H9 (cell line): ENCODE data around the gene SIPA1L2. TPM values are rescaled to one million over a fixed set of nuclear protein-coding genes. Genes with fewer than 3 reads are reported as not detected.
A peak's percentile ranks its signal among the peaks of the same experiment; 100 is the strongest.

ENCODE experiments used
- DNase-seq: peaks from one replicate; pipeline ENCODE4 v3.0.0-alpha.2; 2017
- H2AFZ ChIP-seq: one replicate; pipeline ENCODE4 v1.6.1; 2013; ENCODE audit warnings: mild to moderate bottlenecking, low read length, control low read depth, moderate library complexity
- H2AK5ac ChIP-seq: 2 replicates; pipeline ENCODE4 v1.6.1; 2013; ENCODE audit warnings: low read length, control low read depth, mixed read lengths; ENCODE audit not compliant: insufficient read length
- H2BK120ac ChIP-seq: one replicate; pipeline ENCODE4 v1.6.1; 2013; ENCODE audit warnings: low read depth, mild to moderate bottlenecking, low read length, control low read depth, inconsistent platforms; ENCODE audit not compliant: poor library complexity, severe bottlenecking
- H2BK12ac ChIP-seq: 2 replicates; pipeline ENCODE4 v1.6.1; 2013; ENCODE audit warnings: low read length, control low read depth, mixed read lengths, low read depth; ENCODE audit not compliant: insufficient read length
- H2BK15ac ChIP-seq: 2 replicates; pipeline ENCODE4 v1.6.1; 2013; ENCODE audit warnings: low read depth, low read length, control low read depth
- H2BK20ac ChIP-seq: one replicate; pipeline ENCODE4 v1.6.1; 2013; ENCODE audit warnings: low read depth, mild to moderate bottlenecking, low read length, control low read depth, inconsistent platforms; ENCODE audit not compliant: poor library complexity, severe bottlenecking
- H2BK5ac ChIP-seq: 2 replicates; pipeline ENCODE4 v1.6.1; 2013; ENCODE audit warnings: low read length, control low read depth, mixed read lengths; ENCODE audit not compliant: insufficient read length
- H3K14ac ChIP-seq: 2 replicates; pipeline ENCODE4 v1.6.1; 2013; ENCODE audit warnings: low read length, control low read depth; ENCODE audit not compliant: insufficient read depth
- H3K18ac ChIP-seq: 2 replicates; pipeline ENCODE4 v1.6.1; 2013; ENCODE audit warnings: low read depth, mild to moderate bottlenecking, mixed read lengths, low read length, control low read depth; ENCODE audit not compliant: insufficient read length
- H3K23ac ChIP-seq: 2 replicates; pipeline ENCODE4 v1.6.1; 2013; ENCODE audit warnings: low read length, control low read depth, mixed read lengths, low read depth; ENCODE audit not compliant: insufficient read length
- H3K23me2 ChIP-seq: 2 replicates; pipeline ENCODE4 v1.6.1; 2013; ENCODE audit warnings: low read depth, mild to moderate bottlenecking, mixed read lengths, low read length, control low read depth; ENCODE audit not compliant: insufficient read length, poor library complexity, severe bottlenecking
- H3K27ac ChIP-seq: 2 replicates; pipeline ENCODE4 v1.5.1; 2013; ENCODE audit warnings: low read length, control low read depth, mixed read lengths, low read depth; ENCODE audit not compliant: insufficient read length
- H3K27me3 ChIP-seq: 2 replicates; pipeline ENCODE4 v1.6.1; 2013; ENCODE audit warnings: low read length, control low read depth, inconsistent platforms; ENCODE audit not compliant: insufficient read depth
- H3K4ac ChIP-seq: 2 replicates; pipeline ENCODE4 v1.6.1; 2013; ENCODE audit warnings: low read depth, mild to moderate bottlenecking, control low read depth, inconsistent platforms, low read length, moderate library complexity
- H3K4me1 ChIP-seq: 2 replicates; pipeline ENCODE4 v1.6.1; 2013; ENCODE audit warnings: low read length, control low read depth, inconsistent platforms; ENCODE audit not compliant: insufficient read depth
- H3K4me2 ChIP-seq: 2 replicates; pipeline ENCODE4 v1.6.1; 2013; ENCODE audit warnings: low read length, control low read depth, mixed read lengths; ENCODE audit not compliant: insufficient read length, insufficient read depth
- H3K56ac ChIP-seq: 2 replicates; pipeline ENCODE4 v1.6.1; 2013; ENCODE audit warnings: low read depth, mild to moderate bottlenecking, mixed read lengths, low read length, control low read depth; ENCODE audit not compliant: insufficient read length
- H3K79me1 ChIP-seq: 2 replicates; pipeline ENCODE4 v1.6.1; 2013; ENCODE audit warnings: low read depth, mild to moderate bottlenecking, moderate library complexity, low read length, control low read depth, inconsistent platforms; ENCODE audit not compliant: insufficient read depth, poor library complexity, severe bottlenecking
- H3K79me2 ChIP-seq: 2 replicates; pipeline ENCODE4 v1.6.1; 2013; ENCODE audit warnings: low read length, control low read depth, inconsistent platforms; ENCODE audit not compliant: insufficient read depth
- H3K9ac ChIP-seq: 2 replicates; pipeline ENCODE4 v1.6.1; 2013; ENCODE audit warnings: low read length, control low read depth, mixed read lengths; ENCODE audit not compliant: insufficient read length; ENCODE audit errors: extremely low read depth
- H3K9me3 ChIP-seq: one replicate; pipeline ENCODE4 v1.6.1; 2013; ENCODE audit warnings: low read depth, low read length, inconsistent platforms; ENCODE audit not compliant: control insufficient read depth
- H3T11ph ChIP-seq: one replicate; pipeline ENCODE4 v1.6.1; 2013; ENCODE audit warnings: mild to moderate bottlenecking, low read length, control low read depth, inconsistent platforms
- H4K20me1 ChIP-seq: one replicate; pipeline ENCODE4 v1.6.1; 2013; ENCODE audit not compliant: control insufficient read depth, insufficient read length, insufficient read depth
- H4K5ac ChIP-seq: 2 replicates; pipeline ENCODE4 v1.6.1; 2013; ENCODE audit warnings: low read depth, mild to moderate bottlenecking, mixed read lengths, low read length, control low read depth; ENCODE audit not compliant: insufficient read length
- H4K8ac ChIP-seq: replicated peaks from 2 replicates; pipeline ENCODE4 v1.6.1; 2013; ENCODE audit warnings: low read length, control low read depth, mixed read lengths, low read depth; ENCODE audit not compliant: insufficient read length
- H4K91ac ChIP-seq: 2 replicates; pipeline ENCODE4 v1.6.1; 2013; ENCODE audit warnings: low read depth, mild to moderate bottlenecking, moderate library complexity, mixed read lengths, low read length, control low read depth; ENCODE audit not compliant: insufficient read length
- H3K27ac Mint-ChIP-seq, 3 experiments: 2 replicates in 2 of 3; 3 replicates in 1 of 3; pipeline ENCODE4 v1.8.0; 2020 to 2021; ENCODE audit warnings: mixed read lengths in 3 of 3, mild to moderate bottlenecking in 1 of 3, moderate library complexity in 1 of 3
- H3K27me3 Mint-ChIP-seq: 2 replicates; pipeline ENCODE4 v1.8.0; 2021; ENCODE audit warnings: low read depth, mild to moderate bottlenecking, moderate library complexity, mixed read lengths
- H3K36me3 Mint-ChIP-seq, 3 experiments: 2 replicates in 2 of 3; 3 replicates in 1 of 3; pipeline ENCODE4 v1.8.0; 2020 to 2021; ENCODE audit warnings: low read depth in 3 of 3, mixed read lengths in 3 of 3; ENCODE audit not compliant: insufficient read depth in 1 of 3
- H3K4me1 Mint-ChIP-seq, 2 experiments: 2 replicates each; pipeline ENCODE4 v1.8.0; 2020; ENCODE audit warnings: mixed read lengths in 2 of 2
- H3K4me3 Mint-ChIP-seq, 2 experiments: 2 replicates in 1 of 2; 3 replicates in 1 of 2; pipeline ENCODE4 v1.8.0; 2020 to 2021; ENCODE audit warnings: mild to moderate bottlenecking in 2 of 2, mixed read lengths in 2 of 2, moderate library complexity in 1 of 2
- H3K9me3 Mint-ChIP-seq, 2 experiments: 2 replicates in 1 of 2; 3 replicates in 1 of 2; pipeline ENCODE4 v1.8.0; 2020; ENCODE audit warnings: mild to moderate bottlenecking in 2 of 2, mixed read lengths in 2 of 2, moderate library complexity in 1 of 2
- WGBS: extraction: QIAGEN DNeasy Blood & Tissue Kit; methylation state at CpG from one replicate; pipeline ENCODE4 v1.1.7; 2013; ENCODE audit warnings: missing lambda C conversion rate, low lambda C conversion rate, mixed read lengths; ENCODE audit not compliant: insufficient read length; ENCODE audit errors: extremely low coverage; 5-methylcytosine and 5-hydroxymethylcytosine counted together
- total RNA-seq: library from RNA; stranded (reverse); gene quantifications from 2 replicates; pipeline ENCODE4 v1.2.1, GENCODE V29; 2021
- TF ChIP-seq, protein P1 (sequence below): fragments of 200-600 bp; sonication (generic); conservative IDR thresholded peaks from 3 replicates; pipeline ENCODE4 v1.8.0; 2021; ENCODE audit warnings: antibody characterized with exemption, mild to moderate bottlenecking

Gene SIPA1L2
- total RNA-seq, 1 experiment from 2014 or later: 5.2 TPM

DNA sequence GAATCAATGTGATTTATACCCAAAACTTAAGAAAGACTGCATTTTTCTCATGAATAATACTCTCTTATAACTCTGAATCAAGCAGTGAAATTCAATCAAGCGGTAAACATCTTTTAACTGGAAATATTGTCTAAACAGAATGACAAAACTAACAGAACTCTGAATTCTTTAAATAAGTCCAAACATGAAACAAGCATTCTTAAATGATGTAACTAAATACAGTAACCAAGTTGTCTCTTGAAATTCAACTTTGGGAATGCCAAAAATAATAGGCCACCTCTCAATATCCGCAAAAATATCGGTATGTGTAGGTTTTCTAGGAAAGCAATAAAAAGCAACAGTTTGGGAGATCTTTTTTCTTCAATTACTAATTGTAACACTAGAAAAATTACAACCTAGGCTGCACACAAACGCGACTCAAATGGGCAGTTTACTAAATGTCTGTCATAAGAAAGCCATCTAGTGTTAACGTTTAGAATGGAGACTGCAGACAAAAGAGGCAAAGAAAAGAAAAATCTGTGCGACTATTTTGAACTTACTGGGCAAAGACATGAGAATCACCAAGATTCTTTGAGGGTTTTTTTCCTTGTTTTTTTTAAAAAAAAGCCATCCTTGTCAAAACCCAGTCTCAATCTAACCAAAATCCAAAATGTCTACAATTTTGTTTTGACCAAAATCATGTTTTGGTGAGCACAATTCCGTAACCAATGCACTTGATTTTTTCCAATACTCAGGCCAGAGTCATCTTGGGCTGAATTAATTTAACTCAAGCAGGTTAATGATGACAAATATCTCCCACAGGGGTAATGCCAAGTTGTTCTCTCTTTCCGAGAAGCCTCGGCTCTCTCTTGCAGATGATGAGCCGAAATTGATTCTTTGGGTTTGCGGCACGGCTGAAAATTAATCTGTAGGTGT lies 1.3 kb downstream of the SIPA1L2 start:
- Mint-ChIP-seq H3K27ac (peak overlapping the region in 1 of 3 experiments; percentile 37; a peak in 1 of 7 replicates), H3K9me3 (no peaks in the 10 kb centered on the region), H3K36me3 (no peaks in the 10 kb centered on the region; a peak in 1 of 7 replicates), H3K27me3 (peaks cover 49% of the 10 kb centered on the region), H3K4me1 (peaks cover 48% of the 10 kb centered on the region in 2 experiments), H3K4me3 (peak overlapping the region; percentile 82 to 93)
- Histone ChIP-seq H3K27me3 (peaks cover 13% of the 10 kb centered on the region; the same call in 1 of the 2 replicates), H3K9ac (no peak overlapping the region), H2BK12ac (no peak overlapping the region), H3K79me2 (no peaks in the 10 kb centered on the region), H4K8ac (no peak overlapping the region), H2BK20ac (no peak overlapping the region), H3K4ac (no peak overlapping the region), H3K23ac (no peak overlapping the region), H3K23me2 (peaks cover 3% of the 10 kb centered on the region), H3K4me1 (peaks cover 4% of the 10 kb centered on the region; the same call in 1 of the 2 replicates), H3K27ac (no peak overlapping the region), H3K14ac (no peak overlapping the region), H2AFZ (no peak overlapping the region), H2BK120ac (no peak overlapping the region), H2BK15ac (no peak overlapping the region), H3K18ac (no peak overlapping the region), H3K4me2 (peak overlapping the region; percentile 76), H3K9me3 (no peaks in the 10 kb centered on the region), H2AK5ac (no peak overlapping the region), H3K56ac (no peak overlapping the region), H4K5ac (no peak overlapping the region), H3T11ph (no peak overlapping the region), H2BK5ac (no peak overlapping the region), H3K79me1 (no peaks in the 10 kb centered on the region), H4K20me1 (no peaks in the 10 kb centered on the region), H4K91ac (no peak overlapping the region)
- WGBS: no CpG with 5 or more reads among the region's 13 CpGs
- TF ChIP-seq, protein P1, sequence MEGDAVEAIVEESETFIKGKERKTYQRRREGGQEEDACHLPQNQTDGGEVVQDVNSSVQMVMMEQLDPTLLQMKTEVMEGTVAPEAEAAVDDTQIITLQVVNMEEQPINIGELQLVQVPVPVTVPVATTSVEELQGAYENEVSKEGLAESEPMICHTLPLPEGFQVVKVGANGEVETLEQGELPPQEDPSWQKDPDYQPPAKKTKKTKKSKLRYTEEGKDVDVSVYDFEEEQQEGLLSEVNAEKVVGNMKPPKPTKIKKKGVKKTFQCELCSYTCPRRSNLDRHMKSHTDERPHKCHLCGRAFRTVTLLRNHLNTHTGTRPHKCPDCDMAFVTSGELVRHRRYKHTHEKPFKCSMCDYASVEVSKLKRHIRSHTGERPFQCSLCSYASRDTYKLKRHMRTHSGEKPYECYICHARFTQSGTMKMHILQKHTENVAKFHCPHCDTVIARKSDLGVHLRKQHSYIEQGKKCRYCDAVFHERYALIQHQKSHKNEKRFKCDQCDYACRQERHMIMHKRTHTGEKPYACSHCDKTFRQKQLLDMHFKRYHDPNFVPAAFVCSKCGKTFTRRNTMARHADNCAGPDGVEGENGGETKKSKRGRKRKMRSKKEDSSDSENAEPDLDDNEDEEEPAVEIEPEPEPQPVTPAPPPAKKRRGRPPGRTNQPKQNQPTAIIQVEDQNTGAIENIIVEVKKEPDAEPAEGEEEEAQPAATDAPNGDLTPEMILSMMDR: no peak
- DNase-seq: no peak
